PC-9 (cell line): ENCODE results near the gene CALCOCO2.

ENCODE experiments used
- EZH2 ChIP-seq: fragments of 200-600 bp; sonication (generic); IDR thresholded peaks from 2 replicates; pipeline ENCODE4 v1.8.0; 2017; ENCODE audit warnings: antibody characterized with exemption, low read depth
- TF ChIP-seq, protein P1 (sequence below): fragments of 200-600 bp; sonication (generic); conservative IDR thresholded peaks from 2 replicates; pipeline ENCODE4 v1.6.1; 2017; ENCODE audit warnings: mixed run types, antibody characterized with exemption, mild to moderate bottlenecking, moderate library complexity

DNA sequence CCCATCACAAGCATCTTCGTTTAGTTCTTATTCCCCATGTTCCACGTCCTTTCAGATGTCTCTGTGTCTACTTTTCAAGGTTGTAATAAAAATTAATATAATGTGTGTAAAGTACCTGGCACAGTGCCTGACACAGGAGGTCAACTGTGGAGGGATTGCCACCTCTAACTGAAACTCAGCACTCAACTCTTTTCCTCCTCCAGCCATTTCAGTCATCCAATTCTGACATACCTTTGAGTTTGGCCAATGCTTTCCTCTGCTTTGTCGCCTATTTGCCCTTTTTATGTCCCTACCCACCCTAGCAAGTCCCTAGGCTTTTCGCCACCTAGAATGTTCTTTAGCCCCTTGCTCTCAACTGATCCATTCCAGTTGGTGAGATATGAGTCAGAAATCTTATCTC is 78.9 kb downstream of the CALCOCO2 start:
- TF ChIP-seq, protein P1, sequence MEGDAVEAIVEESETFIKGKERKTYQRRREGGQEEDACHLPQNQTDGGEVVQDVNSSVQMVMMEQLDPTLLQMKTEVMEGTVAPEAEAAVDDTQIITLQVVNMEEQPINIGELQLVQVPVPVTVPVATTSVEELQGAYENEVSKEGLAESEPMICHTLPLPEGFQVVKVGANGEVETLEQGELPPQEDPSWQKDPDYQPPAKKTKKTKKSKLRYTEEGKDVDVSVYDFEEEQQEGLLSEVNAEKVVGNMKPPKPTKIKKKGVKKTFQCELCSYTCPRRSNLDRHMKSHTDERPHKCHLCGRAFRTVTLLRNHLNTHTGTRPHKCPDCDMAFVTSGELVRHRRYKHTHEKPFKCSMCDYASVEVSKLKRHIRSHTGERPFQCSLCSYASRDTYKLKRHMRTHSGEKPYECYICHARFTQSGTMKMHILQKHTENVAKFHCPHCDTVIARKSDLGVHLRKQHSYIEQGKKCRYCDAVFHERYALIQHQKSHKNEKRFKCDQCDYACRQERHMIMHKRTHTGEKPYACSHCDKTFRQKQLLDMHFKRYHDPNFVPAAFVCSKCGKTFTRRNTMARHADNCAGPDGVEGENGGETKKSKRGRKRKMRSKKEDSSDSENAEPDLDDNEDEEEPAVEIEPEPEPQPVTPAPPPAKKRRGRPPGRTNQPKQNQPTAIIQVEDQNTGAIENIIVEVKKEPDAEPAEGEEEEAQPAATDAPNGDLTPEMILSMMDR = no peak
- no peak for TF ChIP-seq EZH2
